ENCODE data around the gene TCTN2.
A peak's percentile ranks its signal among the peaks of the same experiment; 100 is the strongest.

TCTN2 gene

DNA sequence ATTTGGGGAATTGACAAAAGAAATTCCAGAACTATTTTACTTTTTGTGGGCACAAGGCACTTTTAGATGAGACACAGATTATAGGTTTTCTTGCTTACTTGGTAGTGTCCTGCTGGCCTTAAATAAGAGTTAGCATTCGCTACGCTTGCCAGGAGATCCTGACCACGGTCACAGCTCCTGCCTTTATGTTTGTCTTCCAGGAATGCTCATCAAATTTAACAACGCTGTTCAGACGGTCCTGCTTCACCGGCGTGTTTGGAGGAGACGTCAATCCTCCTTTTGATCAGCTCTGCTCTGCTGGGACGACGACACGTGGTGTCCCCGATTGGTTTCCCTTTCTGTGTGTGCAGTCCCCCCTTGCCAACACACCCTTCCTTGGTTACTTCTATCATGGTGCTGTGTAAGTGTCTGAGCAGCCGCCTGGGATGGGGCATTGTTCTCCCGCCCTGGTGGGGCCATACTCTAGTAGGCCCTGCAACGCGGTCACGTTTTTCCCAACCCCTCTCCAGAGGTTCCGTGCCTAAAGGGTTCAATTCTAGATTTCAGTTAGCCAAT is 15.8 kb downstream of the TCTN2 start:
- no peak for DNase-seq (ENCODE audit: low read depth in 2 of 2)

- no peak for DNase-seq (ENCODE audit: low read depth in 2 of 2)
Measured at GRCh38 chr12:123690191-123690840, 19.4 kb downstream of the TCTN2 start.

GRCh38 chr12:123696207-123696606 is 25.3 kb downstream of the TCTN2 start:
- no peak for DNase-seq (ENCODE audit: low read depth in 2 of 2)

- DNase-seq (ENCODE audit: low read depth in 2 of 2), result no peak
Measured at GRCh38 chr12:123696646-123697045, 25.7 kb downstream of the TCTN2 start.

DNA sequence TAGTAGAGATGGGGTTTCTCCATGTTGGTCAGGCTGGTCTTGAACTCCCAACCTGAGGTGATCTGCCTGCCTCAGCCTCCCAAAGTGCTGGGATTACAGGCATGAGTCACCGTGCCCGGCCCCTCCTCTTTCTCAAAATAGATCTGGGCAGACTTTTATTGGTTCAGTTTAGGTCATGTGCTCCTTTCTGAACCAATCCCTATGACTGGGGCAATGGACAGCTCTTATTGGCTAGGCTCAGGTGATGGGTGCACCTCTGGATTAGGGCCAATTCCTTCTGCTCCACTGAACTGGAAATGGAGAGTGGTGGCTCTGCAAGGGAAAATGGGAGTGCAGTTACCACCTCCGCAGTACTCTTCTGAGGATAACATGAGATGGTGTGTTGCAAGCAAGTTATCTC is 35.0 kb downstream of the TCTN2 start:
- DNase-seq (ENCODE audit: low read depth in 2 of 2), result no peak

DNA sequence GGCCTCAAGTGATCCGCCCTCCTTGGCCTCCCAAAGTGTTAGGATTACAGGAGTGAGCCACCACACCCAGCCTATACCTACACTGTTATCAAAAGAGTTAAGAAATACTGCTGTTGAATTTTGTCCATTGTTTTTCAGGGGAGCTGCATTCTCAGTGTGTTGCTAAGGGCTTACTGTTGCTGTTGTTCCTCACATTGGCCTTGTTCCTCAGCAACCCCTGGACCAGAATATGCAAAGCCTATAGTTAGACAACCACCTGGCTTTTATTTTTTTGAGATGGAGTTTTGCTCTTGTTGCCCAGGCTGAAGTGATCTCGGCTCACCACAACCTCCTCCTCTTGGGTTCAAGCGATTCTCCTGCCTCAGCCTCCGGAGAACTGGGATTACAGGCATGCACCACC is 36.6 kb downstream of the TCTN2 start:
- DNase-seq (ENCODE audit: low read depth in 2 of 2), result no peak

DNA sequence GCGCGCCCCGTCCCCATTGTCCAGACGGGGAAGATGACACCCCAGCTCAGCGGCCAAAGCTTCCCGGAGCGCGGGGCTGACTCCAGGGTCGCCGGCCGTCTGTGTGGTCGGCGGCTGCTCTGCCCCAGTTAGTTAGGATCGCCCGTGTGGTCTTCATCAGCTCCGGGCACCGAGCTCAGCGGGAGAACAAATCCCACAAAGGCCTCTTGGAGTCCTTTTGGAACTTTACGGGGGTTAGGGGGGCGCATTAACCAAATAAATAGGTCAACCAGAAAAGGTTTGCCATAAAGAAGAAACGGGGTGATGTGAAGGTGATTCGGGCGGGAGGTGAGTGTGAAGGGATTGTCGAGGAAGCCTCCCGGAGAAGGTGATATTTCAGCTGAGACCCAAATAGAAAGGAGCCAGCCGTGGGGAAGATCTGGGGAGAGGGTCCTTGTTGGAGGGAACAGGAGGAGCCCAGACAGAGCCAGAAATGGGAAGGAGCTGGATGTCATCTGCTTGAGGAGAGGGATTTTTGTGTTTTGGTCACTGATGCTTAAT is 41.9 kb downstream of the TCTN2 start:
- DNase-seq (ENCODE audit: low read depth in 2 of 2), result no peak

DNA sequence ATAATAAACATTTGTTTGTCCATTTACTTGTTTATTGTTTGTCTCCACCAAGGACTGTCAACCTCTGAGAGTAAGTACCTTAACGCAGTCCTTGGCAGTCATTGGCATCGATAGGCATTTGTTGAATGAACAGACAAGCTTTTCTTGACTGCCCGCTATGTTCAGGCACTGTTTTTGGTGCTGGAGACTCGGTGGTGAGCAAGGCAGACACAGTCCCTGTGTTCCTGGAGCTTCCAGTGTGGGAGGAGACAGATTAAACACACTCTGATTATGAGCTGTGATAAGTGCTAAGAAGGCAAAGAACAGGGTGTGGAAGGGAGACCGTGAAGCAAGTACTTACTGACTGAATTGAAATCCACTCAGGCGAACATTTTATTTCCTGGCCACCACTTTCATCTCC is 42.5 kb downstream of the TCTN2 start:
- no peak for DNase-seq (ENCODE audit: low read depth in 2 of 2)

DNA sequence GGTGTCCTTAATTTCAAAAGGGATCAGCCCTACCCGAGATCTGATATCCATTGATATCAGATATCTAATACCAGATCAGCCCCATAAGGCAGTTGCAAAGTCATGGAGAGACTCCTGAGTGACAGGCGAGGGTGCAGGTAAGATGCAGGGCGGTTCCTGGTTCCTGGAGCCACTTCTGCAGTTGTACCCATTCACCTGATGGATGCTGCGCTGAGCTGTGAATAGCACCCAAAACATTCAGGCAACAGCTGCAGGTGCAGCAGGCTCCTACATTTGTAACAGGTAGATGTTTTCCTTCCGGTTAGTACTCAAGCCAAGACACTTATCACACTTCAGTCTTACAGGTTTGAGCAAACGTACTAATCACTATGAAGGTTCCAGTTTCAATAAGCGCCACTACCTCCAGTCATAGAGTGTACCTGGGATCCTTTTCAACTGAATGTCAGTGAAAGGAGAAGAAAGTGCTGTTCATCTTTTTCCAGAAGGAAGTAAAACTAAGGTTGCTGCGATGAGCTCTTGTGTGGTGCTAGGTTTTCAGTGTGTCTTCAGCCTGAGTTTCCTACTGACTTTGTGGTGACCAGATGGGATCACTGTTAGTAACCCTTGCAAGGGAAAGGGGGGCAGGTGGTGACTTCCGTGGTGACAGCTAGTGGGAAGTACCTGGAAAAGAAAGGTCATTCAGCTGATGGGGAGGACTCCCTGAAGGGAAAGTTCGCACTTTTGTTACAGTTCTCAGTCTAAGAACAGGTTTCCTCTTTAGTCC is 43.1 kb downstream of the TCTN2 start:
- DNase-seq (ENCODE audit: low read depth in 2 of 2), result peak; percentile 58 to 59

DNA sequence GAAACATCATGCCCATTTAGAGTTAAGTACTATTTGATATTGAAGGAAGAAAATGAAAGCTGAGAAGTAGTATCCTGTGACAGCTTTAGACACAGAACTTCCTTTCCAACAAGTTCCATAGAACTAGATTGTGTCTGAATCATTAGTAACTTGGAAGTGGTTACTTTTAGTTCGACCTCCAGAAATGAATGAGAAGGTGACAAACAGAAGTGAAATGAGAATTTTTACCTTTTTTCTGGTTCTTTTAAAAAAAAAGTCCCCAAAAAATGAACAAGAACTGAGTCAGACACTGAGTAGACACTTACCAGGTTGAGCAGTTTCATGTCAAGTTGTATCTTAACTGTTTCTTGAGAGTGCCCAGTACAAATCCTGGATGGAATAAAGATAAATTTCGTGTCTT is 44.3 kb downstream of the TCTN2 start:
- no peak for DNase-seq (ENCODE audit: low read depth in 2 of 2)

DNA sequence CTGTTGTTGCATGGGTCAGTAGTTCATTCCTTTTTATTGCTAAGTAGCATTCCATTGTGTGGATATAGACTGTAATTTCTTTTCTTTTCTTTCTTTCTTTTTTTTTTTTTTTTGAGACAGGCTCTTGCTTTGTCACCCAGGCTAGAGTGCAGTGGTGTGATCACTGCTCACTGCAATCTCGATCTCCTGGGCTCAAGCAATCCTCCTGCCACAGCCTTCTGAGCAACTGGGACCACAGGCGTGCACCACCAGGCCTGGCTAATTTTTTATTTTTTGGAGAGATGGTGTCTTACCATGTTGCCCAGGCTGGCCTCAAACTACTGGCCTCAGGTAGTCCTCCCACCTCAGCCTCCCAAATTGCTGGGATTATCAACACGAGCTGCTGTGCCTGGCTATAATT is 46.4 kb downstream of the TCTN2 start:
- no peak for DNase-seq (ENCODE audit: low read depth in 2 of 2)

DNA sequence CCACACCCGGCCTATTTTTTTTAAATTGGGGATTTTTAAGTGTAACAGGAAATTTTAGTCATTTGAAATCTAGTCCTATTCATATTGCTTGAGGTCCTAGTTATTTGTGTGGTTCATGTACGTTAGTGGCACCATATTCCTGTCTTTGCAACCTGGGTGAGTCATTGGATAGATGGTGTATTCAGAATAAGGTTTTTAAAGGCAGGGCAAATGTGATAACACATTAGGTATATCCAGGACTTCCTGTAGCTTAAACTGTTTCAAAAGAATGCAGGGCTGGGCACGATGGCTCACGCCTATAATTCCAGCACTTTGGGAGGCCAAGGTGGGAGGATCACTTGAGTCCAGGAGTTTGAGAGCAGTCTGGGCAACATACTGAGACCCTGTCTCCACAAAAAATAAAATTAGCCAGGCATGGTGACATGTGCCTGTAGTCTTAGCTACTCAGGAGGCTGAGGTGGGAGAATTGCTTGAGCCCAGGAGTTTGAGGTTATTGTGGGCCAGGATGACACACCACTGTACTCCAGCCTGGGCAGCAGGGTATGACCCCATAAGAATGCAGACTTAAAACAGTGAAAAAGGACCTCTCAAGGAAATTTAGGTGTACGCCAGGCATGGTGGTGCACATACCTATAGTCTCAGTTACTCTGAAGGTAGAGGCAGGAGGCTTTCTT is 49.4 kb downstream of the TCTN2 start:
- DNase-seq (ENCODE audit: low read depth in 2 of 2), result no peak

DNA sequence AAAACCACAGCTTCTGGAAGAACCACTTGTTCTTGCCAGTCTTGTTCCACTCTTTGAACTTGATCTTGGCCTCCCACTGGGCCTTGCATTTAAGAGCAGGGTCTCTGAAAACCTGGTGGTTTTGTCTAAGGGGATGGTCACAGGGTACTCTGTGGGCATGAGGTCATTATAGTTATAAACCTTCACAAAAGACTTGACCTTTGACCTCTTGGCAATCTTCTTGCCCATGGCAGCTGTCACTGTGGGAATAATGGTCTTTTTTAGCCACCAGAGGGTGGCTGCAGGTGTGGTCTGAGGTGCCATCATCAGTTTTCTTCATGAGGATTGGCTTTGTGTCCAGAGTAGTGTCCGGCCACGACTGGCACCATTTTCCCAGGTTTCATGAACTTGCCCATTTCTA is 50.3 kb downstream of the TCTN2 start:
- DNase-seq (ENCODE audit: low read depth in 2 of 2), result no peak

DNA sequence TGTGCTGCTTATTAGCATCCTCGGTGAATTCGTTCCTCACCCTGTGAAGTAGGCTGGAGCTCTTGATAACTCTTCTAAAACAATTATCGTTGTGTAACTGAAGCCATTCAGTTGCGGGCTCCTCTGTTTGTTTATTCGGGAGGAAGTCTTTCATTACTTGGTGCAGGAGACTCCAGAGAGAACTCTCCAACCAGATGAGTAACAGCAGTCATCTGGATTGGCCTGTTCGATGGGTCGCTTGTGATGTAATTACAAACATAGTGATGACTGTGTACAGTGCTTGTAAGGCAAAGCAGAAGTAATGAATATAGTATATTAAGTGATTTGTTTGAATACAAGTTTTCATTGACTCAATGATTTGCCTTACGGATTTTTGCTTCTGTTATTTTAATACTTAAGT is 52.1 kb downstream of the TCTN2 start:
- DNase-seq (ENCODE audit: low read depth in 2 of 2), result no peak

DNA sequence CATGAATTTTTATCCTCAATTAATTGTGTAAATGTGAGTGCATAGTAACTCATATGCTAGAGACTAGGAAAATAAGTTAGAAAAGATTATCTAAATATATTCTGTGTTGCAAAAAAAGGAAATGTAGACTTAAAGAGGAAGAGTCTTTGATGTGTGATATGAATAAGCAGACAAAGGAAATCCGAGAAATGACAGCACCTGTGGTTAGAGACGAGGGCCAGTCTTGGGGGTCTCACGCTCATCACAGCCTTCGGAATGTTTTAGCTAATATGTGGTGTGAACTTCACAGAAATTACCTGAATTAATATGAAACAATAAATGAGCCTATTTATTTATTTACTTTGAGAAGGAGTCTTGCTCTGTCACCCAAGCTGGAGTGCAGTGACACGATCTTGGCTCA is 52.9 kb downstream of the TCTN2 start:
- no peak for DNase-seq (ENCODE audit: low read depth in 2 of 2)

- no peak for DNase-seq (ENCODE audit: low read depth in 2 of 2)
Measured at GRCh38 chr12:123726244-123726643, 55.3 kb downstream of the TCTN2 start.

- no peak for DNase-seq (ENCODE audit: low read depth in 2 of 2)
Measured at GRCh38 chr12:123726962-123727361, 56.0 kb downstream of the TCTN2 start.

- DNase-seq (ENCODE audit: low read depth in 2 of 2), result no peak
Measured at GRCh38 chr12:123727878-123728277, 57.0 kb downstream of the TCTN2 start.

DNA sequence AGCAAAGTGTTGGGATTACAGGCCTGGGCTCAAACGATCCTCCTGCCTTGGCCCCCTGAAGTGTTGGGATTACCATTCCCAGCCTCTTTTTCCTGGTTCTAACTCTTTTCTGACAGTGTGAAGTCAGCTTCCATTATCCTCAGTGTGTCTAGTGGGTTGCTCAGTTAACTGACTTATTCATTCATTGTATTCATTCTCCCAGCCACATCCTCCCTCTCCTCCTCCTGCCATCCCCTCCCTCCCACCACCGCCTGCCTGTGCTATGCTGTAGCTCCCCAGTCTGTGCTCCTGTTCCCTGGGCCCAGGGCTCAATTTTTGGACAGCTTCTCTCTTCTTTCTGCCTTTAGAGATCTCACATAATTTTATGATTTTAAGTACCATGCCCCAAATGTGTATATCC is 60.7 kb downstream of the TCTN2 start:
- no peak for DNase-seq (ENCODE audit: low read depth in 2 of 2)

DNA sequence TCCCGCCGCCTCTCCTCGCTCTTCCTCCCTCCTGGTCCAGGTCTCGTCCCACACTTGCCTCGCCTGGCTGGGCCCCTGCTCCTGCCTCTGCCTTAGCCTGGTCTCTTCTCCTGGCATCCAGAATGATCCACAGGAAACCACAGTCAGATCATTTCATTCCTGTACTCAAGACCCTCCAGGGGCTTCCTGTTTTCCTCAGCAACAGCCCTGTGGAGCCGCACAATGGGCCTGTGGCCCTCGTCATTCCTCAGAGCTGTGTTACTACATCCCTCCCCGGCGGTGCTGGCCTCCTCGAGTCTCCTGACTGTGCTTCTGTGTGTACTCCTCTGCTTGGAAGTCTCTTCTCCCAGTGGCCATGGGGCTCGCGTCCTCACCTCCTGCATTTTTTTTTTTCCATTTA is 61.3 kb downstream of the TCTN2 start:
- DNase-seq (ENCODE audit: low read depth in 2 of 2), result no peak

DNA sequence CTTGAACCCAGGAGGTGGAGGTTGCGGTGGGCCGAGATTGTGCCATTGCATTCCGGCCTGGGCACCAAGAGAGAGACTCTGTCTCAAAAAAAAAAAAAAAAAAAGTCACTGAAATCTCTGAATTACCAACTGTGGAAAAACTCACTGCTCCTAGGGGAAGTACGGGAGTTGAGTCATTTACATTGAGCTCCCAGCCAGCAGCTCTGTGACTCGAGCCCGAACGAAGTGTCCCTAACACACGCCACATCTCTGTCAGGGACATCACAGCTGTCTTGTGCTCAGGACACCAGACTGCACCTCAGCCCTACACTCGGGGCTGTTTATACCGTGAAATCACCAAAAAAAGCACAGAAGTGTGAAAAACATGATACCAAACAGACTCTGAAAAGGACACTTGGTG is 62.3 kb downstream of the TCTN2 start:
- no peak for DNase-seq (ENCODE audit: low read depth in 2 of 2)

GRCh38 chr12:123734268-123734667 is 63.4 kb downstream of the TCTN2 start:
- no peak for DNase-seq (ENCODE audit: low read depth in 2 of 2)
